KG1 (cell line): ENCODE results near the gene C9orf72.
A peak's percentile ranks its signal among the peaks of the same experiment; 100 is the strongest.
"Not testable (repeated sequence)": the region's sequence is repeated elsewhere in the genome, so short reads cannot be mapped to it uniquely, and the experiment has no call there.

Experiments used
- DNase-seq: peaks from one replicate; lab custom pipeline; 2025; lab: John Stamatoyannopoulos, UW

The C9orf72 gene

GRCh38 chr9:27572918-27573633 lies at the start of gene C9orf72:
TSS of gene C9orf72 (minus strand) at chr9:27573481. CDS start at chr9:27567120, 6,361 bp downstream.
- DNase-seq: peak; percentile 42

GRCh38 chr9:27622693-27623340 lies 49.5 kb upstream of the C9orf72 start:
- peak; percentile 18 for DNase-seq

- no peak for DNase-seq
These were observed 46.5 kb upstream of the C9orf72 start for GRCh38 chr9:27619743-27620142.

GRCh38 chr9:27618066-27618465 lies 44.8 kb upstream of the C9orf72 start:
- DNase-seq: no peak

GRCh38 chr9:27614551-27614950 lies 41.3 kb upstream of the C9orf72 start:
- no peak for DNase-seq

GRCh38 chr9:27612036-27612435 lies 38.8 kb upstream of the C9orf72 start:
- not testable (repeated sequence) for DNase-seq

- no peak for DNase-seq
These were observed 37.3 kb upstream of the C9orf72 start for GRCh38 chr9:27610622-27611021.

- DNase-seq: no peak
These were observed 29.7 kb upstream of the C9orf72 start for GRCh38 chr9:27602954-27603353.

GRCh38 chr9:27602142-27602861 lies 29.0 kb upstream of the C9orf72 start:
- DNase-seq: no peak

GRCh38 chr9:27601396-27601795 lies 28.1 kb upstream of the C9orf72 start:
- DNase-seq: no peak

GRCh38 chr9:27600256-27600655 lies 27.0 kb upstream of the C9orf72 start:
- DNase-seq: no peak

- DNase-seq: no peak
These were observed 26.6 kb upstream of the C9orf72 start for GRCh38 chr9:27599870-27600238.

- no peak for DNase-seq
These were observed 26.0 kb upstream of the C9orf72 start for GRCh38 chr9:27599102-27599869.

GRCh38 chr9:27595733-27596132 lies 22.5 kb upstream of the C9orf72 start:
- no peak for DNase-seq

- DNase-seq: no peak
These were observed 18.4 kb upstream of the C9orf72 start for GRCh38 chr9:27591672-27592071.

- no peak for DNase-seq
These were observed 17.8 kb upstream of the C9orf72 start for GRCh38 chr9:27591093-27591492.

- no peak for DNase-seq
These were observed 17.4 kb upstream of the C9orf72 start for GRCh38 chr9:27590651-27591050.

GRCh38 chr9:27589462-27589861 lies 16.2 kb upstream of the C9orf72 start:
- DNase-seq: no peak

- no peak for DNase-seq
These were observed 13.0 kb upstream of the C9orf72 start for GRCh38 chr9:27586304-27586703.

GRCh38 chr9:27584931-27585330 lies 11.7 kb upstream of the C9orf72 start:
- DNase-seq: no peak

GRCh38 chr9:27582794-27583193 lies 9.5 kb upstream of the C9orf72 start:
- DNase-seq: no peak

- no peak for DNase-seq
These were observed 8.5 kb upstream of the C9orf72 start for GRCh38 chr9:27581826-27582225.
